Body of pancreas (tissue), 4 donors: Measurements from ENCODE around the gene RAD51B. TPM values are rescaled to one million over a fixed set of nuclear protein-coding genes. Genes with fewer than 3 reads are reported as not detected.

Experiments
- ATAC-seq: fragments of 150-250 bp; one replicate; pipeline ENCODE4 v1.9.1; 2016
- DNase-seq, 4 donors: peaks; one replicate each; pipeline ENCODE4 v3.0.0-alpha.2; 2019
- H3K27ac ChIP-seq, 4 donors: fragments of 200-600 bp; sonication (generic); 1 replicate in 3 of 4; 2 replicates in 1 of 4; pipeline versions ENCODE4 v1.5.1 to v1.6.1; 2016 to 2019; ENCODE audit warnings: mild to moderate bottlenecking in 1 of 4, mixed read lengths in 1 of 4, moderate library complexity in 1 of 4
- H3K27me3 ChIP-seq, 2 donors: fragments of 200-600 bp; sonication (generic); one replicate each; pipeline ENCODE4 v1.6.0; 2016; ENCODE audit warnings: mild to moderate bottlenecking in 1 of 2
- H3K36me3 ChIP-seq, 2 donors: fragments of 200-600 bp; sonication (generic); replicated peaks in 1 of 2; 2 replicates each; pipeline ENCODE4 v1.5.1; 2016; ENCODE audit warnings: low read depth in 2 of 2; ENCODE audit not compliant: insufficient read depth in 1 of 2
- H3K4me1 ChIP-seq: fragments of 200-600 bp; sonication (generic); one replicate; pipeline ENCODE4 v1.6.0; 2016
- H3K4me3 ChIP-seq, 2 donors: fragments of 200-600 bp; sonication (generic); 1 replicate in 1 of 2; 2 replicates in 1 of 2; pipeline ENCODE4 v1.5.1; 2016 to 2019
- H3K9me3 ChIP-seq, 3 donors: fragments of 200-600 bp; sonication (generic); 1 replicate in 2 of 3; 2 replicates in 1 of 3; pipeline ENCODE4 v1.5.1; 2016
- CTCF ChIP-seq, 7 experiments: fragments of 450-650 bp in 4 of 7; fragments of 200-600 bp in 3 of 7; sonication (generic) in 3 of 7; IDR thresholded peaks; one replicate each; pipeline ENCODE4 v1.5.1; 2016 to 2019; ENCODE audit warnings: antibody characterized with exemption in 7 of 7
- POLR2A ChIP-seq, 3 donors: fragments of 450-650 bp; IDR thresholded peaks; one replicate each; pipeline ENCODE4 v1.6.1; 2016; ENCODE audit warnings: antibody characterized with exemption in 3 of 3, mild to moderate bottlenecking in 2 of 3
- WGBS, 2 donors: methylation state at CpG; one replicate each; pipeline ENCODE4 v1.1.5; 2017; 5-methylcytosine and 5-hydroxymethylcytosine counted together
- intact Hi-C: fragments of 100-400 bp; cut with DNase I; formaldehyde crosslinking; loops from one replicate; pipeline ENCODE4 v1.15.1; 2023
- total RNA-seq, 2 donors: library from RNA; depleted of rRNA; stranded (reverse); fragments of >200 nt; gene quantifications; one replicate each; pipeline ENCODE4 v1.1.0, GENCODE V29; 2016

Gene RAD51B
- total RNA-seq, 2 donors from 2014 or later: 12.2 to 29.6 TPM

GRCh38 chr14:68680541-68681051 lies 861.0 kb downstream of the RAD51B start:
- Histone ChIP-seq H3K27me3 (no peaks in the 10 kb centered on the region), H3K4me3 (no peak overlapping the region), H3K4me1 (peaks cover 56% of the 10 kb centered on the region), H3K36me3 (no peaks in the 10 kb centered on the region), H3K9me3 (no peaks in the 10 kb centered on the region), H3K27ac (peak overlapping the region in 1 of 4 donors; percentile 0)
- DNase-seq (no peak), ATAC-seq (no peak)
- intact Hi-C loops: no loop called here
- TF ChIP-seq CTCF (IDR thresholded peaks at IDR 0.05) (no peak), POLR2A (IDR thresholded peaks at IDR 0.05) (no peak)
- WGBS, 2 donors: 59 to 74% methylated on average over 9 of the region's 9 CpGs

GRCh38 chr14:68681256-68682011 lies 861.9 kb downstream of the RAD51B start:
- intact Hi-C loops: no loop called here
- no peaks in the 10 kb centered on the region for H3K36me3 ChIP-seq
- no peak for TF ChIP-seq CTCF (IDR thresholded peaks at IDR 0.05)
- no peak for TF ChIP-seq POLR2A (IDR thresholded peaks at IDR 0.05)
- ATAC-seq (no peak), DNase-seq (no peak)
- no peaks in the 10 kb centered on the region for H3K27me3 ChIP-seq
- 87 to 88% methylated on average over 9 of the region's 9 CpGs for WGBS, 2 donors
- no peaks in the 10 kb centered on the region for H3K9me3 ChIP-seq
- peak overlapping the region in 2 of 4 donors; percentile 35 to 78 for H3K27ac ChIP-seq
- H3K4me3 ChIP-seq: no peak overlapping the region
- H3K4me1 ChIP-seq: peaks cover 62% of the 10 kb centered on the region

- DNase-seq: peak in 2 of 4 donors; percentile 38 to 78
- no peaks in the 10 kb centered on the region for H3K9me3 ChIP-seq
- intact Hi-C loops: no loop called here
- 62 to 75% methylated on average over 15 of the region's 15 CpGs for WGBS, 2 donors
- H3K27ac ChIP-seq: peak overlapping the region in 2 of 4 donors; percentile 35 to 78
- H3K4me1 ChIP-seq: peaks cover 62% of the 10 kb centered on the region
- ATAC-seq: no peak
- H3K27me3 ChIP-seq: no peaks in the 10 kb centered on the region
- H3K4me3 ChIP-seq: no peak overlapping the region
- TF ChIP-seq POLR2A (IDR thresholded peaks at IDR 0.05) (no peak), CTCF (IDR thresholded peaks at IDR 0.05) (no peak)
- no peaks in the 10 kb centered on the region for H3K36me3 ChIP-seq
Measured at GRCh38 chr14:68682166-68683103, 862.9 kb downstream of the RAD51B start.

- Histone ChIP-seq H3K27me3 (no peaks in the 10 kb centered on the region), H3K4me3 (no peak overlapping the region), H3K27ac (peak overlapping the region in 3 of 4 donors; percentile 15 to 78 (median 69)), H3K4me1 (peaks cover 53% of the 10 kb centered on the region), H3K9me3 (no peaks in the 10 kb centered on the region), H3K36me3 (no peaks in the 10 kb centered on the region)
- 84 to 92% methylated on average over 7 of the region's 7 CpGs for WGBS, 2 donors
- intact Hi-C loops: no loop called here
- ATAC-seq (no peak), DNase-seq (no peak)
- TF ChIP-seq POLR2A (IDR thresholded peaks at IDR 0.05): no peak
- no peak for TF ChIP-seq CTCF (IDR thresholded peaks at IDR 0.05)
Measured at GRCh38 chr14:68683326-68683725, 863.7 kb downstream of the RAD51B start.
